ENCODE results near the gene EDNRA.

The EDNRA gene

GRCh38 chr4:147515220-147515936, 34.5 kb downstream of the EDNRA start:
- Histone ChIP-seq H3K79me2 (ENCODE audit: control insufficient read depth, low read length) (no peaks in the 10 kb centered on the region), H3K4me1 (ENCODE audit: control insufficient read depth, low read length) (no peaks in the 10 kb centered on the region), H3K9me2 (replicated peaks; ENCODE audit: control insufficient read depth, low read length) (no peaks in the 10 kb centered on the region), H3K4me2 (ENCODE audit: low read length) (no peak overlapping the region), H3K4me3 (ENCODE audit: low read length) (no peak overlapping the region), H3K36me3 (ENCODE audit: control insufficient read depth, low read length) (no peaks in the 10 kb centered on the region), H3F3A (ENCODE audit: control insufficient read depth, insufficient read depth) (no peaks in the 10 kb centered on the region), H3K9me3 (ENCODE audit: control insufficient read depth, insufficient read depth, low read length) (no peaks in the 10 kb centered on the region), H3K27ac (ENCODE audit: low read depth, low read length) (no peak overlapping the region), H3K27me3 (ENCODE audit: control insufficient read depth, low read length) (no peaks in the 10 kb centered on the region), H4K20me1 (ENCODE audit: control insufficient read depth, insufficient read depth, low read depth, low read length) (no peaks in the 10 kb centered on the region)
- TF ChIP-seq CTCF (IDR thresholded peaks at IDR 0.05; ENCODE audit: low read depth, low read length, poor library complexity, severe bottlenecking): no peak
- no peak for TF ChIP-seq EZH2phosphoT487 (IDR thresholded peaks at IDR 0.05; ENCODE audit: borderline replicate concordance, low read length)

DNA sequence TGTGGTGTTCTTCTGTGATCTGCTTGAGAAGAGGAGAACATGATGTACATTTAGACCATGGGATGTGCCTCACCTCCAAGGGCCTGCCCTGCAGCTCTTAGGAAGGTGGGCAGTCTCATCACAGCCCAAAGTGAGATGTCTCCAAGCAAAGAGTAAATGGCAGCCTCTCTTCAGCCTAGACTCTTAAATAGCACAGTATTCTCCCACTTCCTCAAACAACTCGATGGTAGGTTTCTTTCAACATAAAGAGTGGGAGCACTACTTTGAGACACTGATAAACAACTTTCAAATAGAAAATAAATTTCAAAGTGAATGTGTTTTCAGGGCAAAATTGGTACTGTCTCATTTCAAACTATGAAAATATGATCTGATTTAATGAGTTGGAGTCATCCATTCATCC, 35.2 kb downstream of the EDNRA start:
- Histone ChIP-seq H3K27ac (ENCODE audit: low read depth, low read length) (no peak overlapping the region), H3K79me2 (ENCODE audit: control insufficient read depth, low read length) (no peaks in the 10 kb centered on the region), H3K4me3 (ENCODE audit: low read length) (no peak overlapping the region), H3K27me3 (ENCODE audit: control insufficient read depth, low read length) (no peaks in the 10 kb centered on the region), H4K20me1 (ENCODE audit: control insufficient read depth, insufficient read depth, low read depth, low read length) (no peaks in the 10 kb centered on the region), H3K9me3 (ENCODE audit: control insufficient read depth, insufficient read depth, low read length) (no peaks in the 10 kb centered on the region), H3F3A (ENCODE audit: control insufficient read depth, insufficient read depth) (no peaks in the 10 kb centered on the region), H3K4me2 (ENCODE audit: low read length) (no peak overlapping the region), H3K4me1 (ENCODE audit: control insufficient read depth, low read length) (no peaks in the 10 kb centered on the region), H3K36me3 (ENCODE audit: control insufficient read depth, low read length) (no peaks in the 10 kb centered on the region), H3K9me2 (replicated peaks; ENCODE audit: control insufficient read depth, low read length) (no peaks in the 10 kb centered on the region)
- TF ChIP-seq EZH2phosphoT487 (IDR thresholded peaks at IDR 0.05; ENCODE audit: borderline replicate concordance, low read length) (no peak), CTCF (IDR thresholded peaks at IDR 0.05; ENCODE audit: low read depth, low read length, poor library complexity, severe bottlenecking) (no peak)

DNA sequence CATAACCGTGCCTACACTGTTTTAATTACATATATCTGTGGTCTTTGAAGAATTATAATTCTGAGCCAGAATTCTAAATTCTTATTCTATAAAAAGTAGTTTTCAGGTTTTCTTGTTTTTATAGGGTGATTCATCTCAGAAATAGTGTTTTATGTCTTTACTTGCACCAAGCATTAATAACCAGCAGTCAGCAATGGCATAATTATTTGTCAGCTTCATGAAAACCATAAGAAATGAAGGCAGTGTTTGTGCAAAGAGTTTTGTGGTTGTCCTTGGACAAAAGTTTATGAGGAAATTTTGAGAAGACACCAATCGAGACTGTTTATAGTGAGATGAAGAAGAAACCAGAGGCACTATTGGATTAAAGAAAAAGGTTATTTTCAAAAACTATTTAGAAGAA, 37.2 kb downstream of the EDNRA start:
- no peak overlapping the region for H3K4me3 ChIP-seq (ENCODE audit: low read length)
- no peaks in the 10 kb centered on the region for H3K9me3 ChIP-seq (ENCODE audit: control insufficient read depth, insufficient read depth, low read length)
- no peaks in the 10 kb centered on the region for H3K79me2 ChIP-seq (ENCODE audit: control insufficient read depth, low read length)
- no peaks in the 10 kb centered on the region for H4K20me1 ChIP-seq (ENCODE audit: control insufficient read depth, insufficient read depth, low read depth, low read length)
- no peak for TF ChIP-seq CTCF (IDR thresholded peaks at IDR 0.05; ENCODE audit: low read depth, low read length, poor library complexity, severe bottlenecking)
- H3K4me2 ChIP-seq (ENCODE audit: low read length): no peak overlapping the region
- H3K36me3 ChIP-seq (ENCODE audit: control insufficient read depth, low read length): no peaks in the 10 kb centered on the region
- no peaks in the 10 kb centered on the region for H3K4me1 ChIP-seq (ENCODE audit: control insufficient read depth, low read length)
- no peak overlapping the region for H3K27ac ChIP-seq (ENCODE audit: low read depth, low read length)
- no peaks in the 10 kb centered on the region for H3K27me3 ChIP-seq (ENCODE audit: control insufficient read depth, low read length)
- H3K9me2 ChIP-seq (replicated peaks; ENCODE audit: control insufficient read depth, low read length): no peaks in the 10 kb centered on the region
- no peaks in the 10 kb centered on the region for H3F3A ChIP-seq (ENCODE audit: control insufficient read depth, insufficient read depth)
